ENCODE measurements around the gene RNF167.

The RNF167 gene

DNA sequence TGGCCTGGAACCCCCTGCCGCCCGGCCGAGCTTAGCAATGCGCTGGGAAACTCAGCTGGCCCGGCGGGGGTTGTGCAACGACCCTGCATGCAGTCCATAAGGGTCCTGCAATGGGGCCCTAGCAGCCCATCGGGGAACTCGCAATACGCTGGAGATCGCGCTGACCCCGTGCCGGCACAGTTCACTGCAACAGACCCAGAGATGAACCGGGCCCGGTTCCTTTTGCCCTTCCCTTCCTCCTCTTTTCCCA, 597 bp upstream of the RNF167 start:
- Histone ChIP-seq H3K4me1 (ENCODE audit: control insufficient read depth, insufficient read depth, low read length, unreplicated experiment) (peaks cover 39% of the 10 kb centered on the region), H3K36me3 (ENCODE audit: insufficient read depth, low read length) (no peaks in the 10 kb centered on the region), H3K4me3 (ENCODE audit: low read depth, low read length) (peak overlapping the region; percentile 87), H3K79me2 (ENCODE audit: control insufficient read depth, insufficient read depth, low read length, unreplicated experiment) (peaks cover 53% of the 10 kb centered on the region), H2AFZ (ENCODE audit: low read length, unreplicated experiment) (peak overlapping the region; percentile 82), H3K27me3 (ENCODE audit: insufficient read depth, low read length) (no peaks in the 10 kb centered on the region), H3K27ac (ENCODE audit: low read depth, low read length) (peak overlapping the region; percentile 89)

- Histone ChIP-seq H3K4me1 (ENCODE audit: control insufficient read depth, insufficient read depth, low read length, unreplicated experiment) (peaks cover 48% of the 10 kb centered on the region), H3K79me2 (ENCODE audit: control insufficient read depth, insufficient read depth, low read length, unreplicated experiment) (peaks cover 64% of the 10 kb centered on the region), H3K36me3 (ENCODE audit: insufficient read depth, low read length) (no peaks in the 10 kb centered on the region; the same call in 1 of the 2 replicates), H2AFZ (ENCODE audit: low read length, unreplicated experiment) (peak overlapping the region; percentile 18), H3K27ac (ENCODE audit: low read depth, low read length) (peak overlapping the region; percentile 89), H3K4me3 (ENCODE audit: low read depth, low read length) (peak overlapping the region; percentile 87), H3K27me3 (ENCODE audit: insufficient read depth, low read length) (no peaks in the 10 kb centered on the region)
Observed at GRCh38 chr17:4940555-4941318, 669 bp downstream of the RNF167 start.

DNA sequence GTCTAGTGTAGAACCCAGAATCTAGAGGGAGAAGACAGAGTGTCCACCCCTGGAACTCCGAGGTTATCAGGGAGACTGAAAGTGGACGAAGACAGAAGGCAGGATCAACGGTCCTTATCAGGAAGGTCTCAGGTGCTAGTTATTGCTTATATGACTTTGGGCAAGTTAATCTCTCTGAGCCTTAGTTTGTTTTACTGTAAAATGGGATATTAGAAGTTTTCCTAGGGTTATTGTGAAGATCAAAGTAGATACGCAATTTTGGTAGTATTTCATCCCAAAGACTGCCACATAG, 1.2 kb downstream of the RNF167 start:
- peak overlapping the region; percentile 89 for H3K27ac ChIP-seq (ENCODE audit: low read depth, low read length)
- H3K36me3 ChIP-seq (ENCODE audit: insufficient read depth, low read length) = peaks cover 3% of the 10 kb centered on the region; the same call in 1 of the 2 replicates
- peaks cover 69% of the 10 kb centered on the region for H3K79me2 ChIP-seq (ENCODE audit: control insufficient read depth, insufficient read depth, low read length, unreplicated experiment)
- H3K4me3 ChIP-seq (ENCODE audit: low read depth, low read length) = peak overlapping the region; percentile 87
- no peak overlapping the region for H2AFZ ChIP-seq (ENCODE audit: low read length, unreplicated experiment)
- no peaks in the 10 kb centered on the region for H3K27me3 ChIP-seq (ENCODE audit: insufficient read depth, low read length)
- peaks cover 52% of the 10 kb centered on the region for H3K4me1 ChIP-seq (ENCODE audit: control insufficient read depth, insufficient read depth, low read length, unreplicated experiment)

- Histone ChIP-seq H3K27ac (ENCODE audit: low read depth, low read length) (peak overlapping the region; percentile 25; the same call in 1 of the 2 replicates), H3K4me3 (ENCODE audit: low read depth, low read length) (no peak overlapping the region), H3K27me3 (ENCODE audit: insufficient read depth, low read length) (no peaks in the 10 kb centered on the region), H3K4me1 (ENCODE audit: control insufficient read depth, insufficient read depth, low read length, unreplicated experiment) (peaks cover 54% of the 10 kb centered on the region), H3K36me3 (ENCODE audit: insufficient read depth, low read length) (peaks cover 15% of the 10 kb centered on the region; the same call in 1 of the 2 replicates), H3K79me2 (ENCODE audit: control insufficient read depth, insufficient read depth, low read length, unreplicated experiment) (peaks cover 84% of the 10 kb centered on the region), H2AFZ (ENCODE audit: low read length, unreplicated experiment) (no peak overlapping the region)
Observed at GRCh38 chr17:4942760-4943508, 2.9 kb downstream of the RNF167 start.

DNA sequence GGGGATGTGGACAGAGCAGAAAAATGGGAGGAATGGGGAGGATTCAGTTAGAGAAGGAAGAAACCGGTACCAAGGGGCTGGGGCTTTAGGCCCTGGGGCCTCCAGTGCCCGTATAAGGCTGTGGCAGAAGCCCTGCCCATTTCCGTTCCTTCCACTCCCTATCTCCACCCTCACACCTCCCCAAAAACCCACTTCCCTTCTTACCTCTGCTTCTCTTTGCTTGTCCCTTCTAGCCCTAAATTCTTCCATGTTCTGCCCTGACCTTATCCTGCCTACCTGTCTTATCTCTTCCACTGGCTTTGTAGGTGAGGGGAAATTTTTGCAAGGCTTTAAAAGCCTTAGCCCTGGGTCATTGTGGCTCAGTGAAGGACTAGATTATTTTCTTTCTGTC, 4.1 kb downstream of the RNF167 start:
- Histone ChIP-seq H2AFZ (ENCODE audit: low read length, unreplicated experiment) (no peak overlapping the region), H3K27ac (ENCODE audit: low read depth, low read length) (peak overlapping the region; percentile 63), H3K36me3 (ENCODE audit: insufficient read depth, low read length) (peaks cover 16% of the 10 kb centered on the region; the same call in 1 of the 2 replicates), H3K4me1 (ENCODE audit: control insufficient read depth, insufficient read depth, low read length, unreplicated experiment) (peaks cover 45% of the 10 kb centered on the region), H3K27me3 (ENCODE audit: insufficient read depth, low read length) (no peaks in the 10 kb centered on the region), H3K4me3 (ENCODE audit: low read depth, low read length) (no peak overlapping the region), H3K79me2 (ENCODE audit: control insufficient read depth, insufficient read depth, low read length, unreplicated experiment) (peaks cover 76% of the 10 kb centered on the region)

GRCh38 chr17:4944554-4945175, 4.6 kb downstream of the RNF167 start:
- peak overlapping the region; percentile 63 for H3K27ac ChIP-seq (ENCODE audit: low read depth, low read length)
- H2AFZ ChIP-seq (ENCODE audit: low read length, unreplicated experiment) = no peak overlapping the region
- no peaks in the 10 kb centered on the region for H3K27me3 ChIP-seq (ENCODE audit: insufficient read depth, low read length)
- peaks cover 16% of the 10 kb centered on the region; the same call in 1 of the 2 replicates for H3K36me3 ChIP-seq (ENCODE audit: insufficient read depth, low read length)
- H3K4me3 ChIP-seq (ENCODE audit: low read depth, low read length) = peak overlapping the region; percentile 32; the same call in 1 of the 2 replicates
- peaks cover 45% of the 10 kb centered on the region for H3K4me1 ChIP-seq (ENCODE audit: control insufficient read depth, insufficient read depth, low read length, unreplicated experiment)
- H3K79me2 ChIP-seq (ENCODE audit: control insufficient read depth, insufficient read depth, low read length, unreplicated experiment) = peaks cover 73% of the 10 kb centered on the region

DNA sequence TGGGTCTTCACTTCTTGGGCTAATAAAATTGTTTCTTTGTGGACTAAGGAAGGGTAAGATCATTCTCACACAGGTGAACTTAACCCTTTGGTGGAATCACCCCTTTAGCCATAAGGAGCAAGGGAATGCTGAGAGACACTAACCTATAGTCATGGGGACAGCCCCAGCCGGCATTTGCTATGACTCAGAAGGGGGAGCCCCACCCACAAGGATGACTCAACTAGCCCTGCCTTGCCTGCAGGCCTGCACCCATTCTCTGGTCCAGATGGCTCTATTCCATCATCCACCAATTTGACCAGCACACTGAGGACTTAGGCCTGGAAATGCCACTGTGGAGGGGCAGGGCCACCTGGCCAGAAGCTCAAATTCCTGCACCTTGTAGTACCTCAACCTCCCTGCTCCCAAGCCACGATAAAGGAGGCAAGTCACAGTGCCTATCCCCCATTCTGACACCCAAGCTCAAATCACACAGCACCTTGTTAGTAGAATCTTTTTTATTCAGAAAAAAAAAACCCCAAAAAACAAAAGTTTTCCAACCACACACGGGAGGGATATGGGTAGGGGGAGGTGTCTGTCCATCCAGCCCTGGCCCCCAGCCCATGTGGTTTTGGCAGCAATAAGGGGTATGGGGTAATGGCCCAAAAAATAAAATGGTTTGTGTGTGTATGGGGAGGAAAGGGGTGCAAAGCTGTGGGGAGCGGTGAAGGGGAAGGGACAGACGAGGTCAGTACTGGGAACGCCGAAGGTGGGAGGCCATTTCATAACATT, 5.3 kb downstream of the RNF167 start:
- Histone ChIP-seq H3K79me2 (ENCODE audit: control insufficient read depth, insufficient read depth, low read length, unreplicated experiment) (peaks cover 73% of the 10 kb centered on the region), H3K27me3 (ENCODE audit: insufficient read depth, low read length) (no peaks in the 10 kb centered on the region), H3K27ac (ENCODE audit: low read depth, low read length) (peak overlapping the region; percentile 92), H2AFZ (ENCODE audit: low read length, unreplicated experiment) (no peak overlapping the region), H3K4me3 (ENCODE audit: low read depth, low read length) (peak overlapping the region; percentile 90), H3K4me1 (ENCODE audit: control insufficient read depth, insufficient read depth, low read length, unreplicated experiment) (peaks cover 48% of the 10 kb centered on the region), H3K36me3 (ENCODE audit: insufficient read depth, low read length) (peaks cover 16% of the 10 kb centered on the region; the same call in 1 of the 2 replicates)

DNA sequence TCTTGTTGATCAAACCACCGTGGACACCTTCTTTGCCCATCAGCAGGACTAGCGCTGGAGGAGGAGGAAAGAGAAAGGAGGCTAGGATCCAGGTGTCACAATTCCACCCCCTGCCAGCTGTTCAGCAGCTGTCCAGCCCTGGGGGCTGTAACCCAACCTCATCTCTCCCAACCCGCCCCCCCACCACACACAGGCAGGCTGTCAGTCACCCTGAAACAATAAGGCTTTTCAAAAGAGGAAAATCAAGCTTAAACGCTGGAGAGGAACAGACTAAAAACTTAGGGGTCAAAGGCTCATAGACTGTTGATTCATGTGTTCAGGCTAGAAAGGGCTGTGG, 5.8 kb downstream of the RNF167 start:
- Histone ChIP-seq H3K36me3 (ENCODE audit: insufficient read depth, low read length) (peaks cover 16% of the 10 kb centered on the region; the same call in 1 of the 2 replicates), H3K79me2 (ENCODE audit: control insufficient read depth, insufficient read depth, low read length, unreplicated experiment) (peaks cover 71% of the 10 kb centered on the region), H3K4me1 (ENCODE audit: control insufficient read depth, insufficient read depth, low read length, unreplicated experiment) (peaks cover 53% of the 10 kb centered on the region), H2AFZ (ENCODE audit: low read length, unreplicated experiment) (no peak overlapping the region), H3K27me3 (ENCODE audit: insufficient read depth, low read length) (no peaks in the 10 kb centered on the region), H3K27ac (ENCODE audit: low read depth, low read length) (peak overlapping the region; percentile 92), H3K4me3 (ENCODE audit: low read depth, low read length) (peak overlapping the region; percentile 90)

GRCh38 chr17:4946312-4946976, 6.4 kb downstream of the RNF167 start:
- H3K36me3 ChIP-seq (ENCODE audit: insufficient read depth, low read length) = peaks cover 16% of the 10 kb centered on the region; the same call in 1 of the 2 replicates
- H3K27me3 ChIP-seq (ENCODE audit: insufficient read depth, low read length) = no peaks in the 10 kb centered on the region
- H3K4me1 ChIP-seq (ENCODE audit: control insufficient read depth, insufficient read depth, low read length, unreplicated experiment) = peaks cover 51% of the 10 kb centered on the region
- H3K79me2 ChIP-seq (ENCODE audit: control insufficient read depth, insufficient read depth, low read length, unreplicated experiment) = peaks cover 66% of the 10 kb centered on the region
- no peak overlapping the region for H2AFZ ChIP-seq (ENCODE audit: low read length, unreplicated experiment)
- H3K4me3 ChIP-seq (ENCODE audit: low read depth, low read length) = peak overlapping the region; percentile 90
- H3K27ac ChIP-seq (ENCODE audit: low read depth, low read length) = peak overlapping the region; percentile 92

DNA sequence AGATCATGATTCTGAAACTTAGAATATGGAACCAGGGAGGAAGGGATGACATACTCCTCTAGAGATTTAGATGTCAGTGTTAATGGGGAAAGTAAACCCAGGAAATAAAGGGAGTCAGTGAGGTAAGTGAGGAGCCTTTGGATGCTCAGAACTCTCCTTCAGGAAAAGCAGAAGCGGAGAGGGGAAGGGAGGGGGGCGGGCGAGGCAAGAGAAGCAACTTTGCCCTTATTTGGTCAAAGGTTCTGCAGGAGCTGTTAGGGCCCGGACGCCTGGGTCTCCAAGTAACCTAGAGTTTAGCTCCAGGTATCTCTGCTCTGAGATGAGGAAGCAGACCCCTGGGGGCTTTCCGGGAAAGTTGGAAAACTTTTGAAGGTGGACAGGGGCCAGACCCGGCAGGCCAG, 6.9 kb downstream of the RNF167 start:
- Histone ChIP-seq H2AFZ (ENCODE audit: low read length, unreplicated experiment) (no peak overlapping the region), H3K27me3 (ENCODE audit: insufficient read depth, low read length) (no peaks in the 10 kb centered on the region), H3K79me2 (ENCODE audit: control insufficient read depth, insufficient read depth, low read length, unreplicated experiment) (peaks cover 60% of the 10 kb centered on the region), H3K36me3 (ENCODE audit: insufficient read depth, low read length) (peaks cover 16% of the 10 kb centered on the region; the same call in 1 of the 2 replicates), H3K4me1 (ENCODE audit: control insufficient read depth, insufficient read depth, low read length, unreplicated experiment) (peaks cover 46% of the 10 kb centered on the region), H3K27ac (ENCODE audit: low read depth, low read length) (peak overlapping the region; percentile 92), H3K4me3 (ENCODE audit: low read depth, low read length) (peak overlapping the region; percentile 90)

Data from ACC112 (cell line).